BLaER1 (cell line): ENCODE measurements around the gene EYA3.

Experiments
- H3K27ac ChIP-seq: shearing (Covaris generic); formaldehyde crosslinking; 2 replicates; pipeline ENCODE4 v1.8.1; 2022
- H3K27me3 ChIP-seq: shearing (Covaris generic); formaldehyde crosslinking; 2 replicates; pipeline ENCODE4 v1.8.1; 2022
- H3K36me3 ChIP-seq: shearing (Covaris generic); formaldehyde crosslinking; 2 replicates; pipeline ENCODE4 v1.8.1; 2022
- H3K4me1 ChIP-seq: shearing (Covaris generic); formaldehyde crosslinking; 2 replicates; pipeline ENCODE4 v1.8.1; 2022
- H3K4me2 ChIP-seq: shearing (Covaris generic); formaldehyde crosslinking; 2 replicates; pipeline ENCODE4 v1.8.1; 2022
- H3K4me3 ChIP-seq: shearing (Covaris generic); formaldehyde crosslinking; 2 replicates; pipeline ENCODE4 v1.8.1; 2022
- H3K9ac ChIP-seq: shearing (Covaris generic); formaldehyde crosslinking; 2 replicates; pipeline ENCODE4 v1.8.1; 2022
- H3K9me3 ChIP-seq: shearing (Covaris generic); formaldehyde crosslinking; 2 replicates; pipeline ENCODE4 v1.8.1; 2022
- H4K20me1 ChIP-seq: shearing (Covaris generic); formaldehyde crosslinking; 2 replicates; pipeline ENCODE4 v1.8.1; 2022
- Cebpa-rat ChIP-seq: shearing (Covaris generic); IDR thresholded peaks from 2 replicates; pipeline ENCODE4 v1.8.1; 2022

Gene EYA3

DNA sequence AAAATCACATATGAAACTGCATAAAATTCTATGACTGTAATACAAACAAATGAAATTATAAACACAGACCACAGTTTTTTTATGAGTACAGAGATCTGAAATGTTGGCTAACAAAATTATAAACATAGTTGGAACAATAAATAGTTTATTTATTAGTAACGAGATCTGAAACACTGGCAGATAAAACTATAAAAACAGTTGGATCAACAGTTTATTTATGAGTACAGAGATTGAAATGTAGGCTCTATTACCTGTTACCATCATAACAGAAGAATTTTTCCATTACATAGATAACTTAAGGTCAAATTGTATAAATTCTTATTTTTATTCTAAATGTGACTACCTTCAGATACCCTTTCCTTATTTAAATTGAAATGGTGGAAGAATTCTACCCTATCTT is 14.5 kb downstream of the EYA3 start:
- Histone ChIP-seq H3K4me2 (no peak overlapping the region), H3K27me3 (no peaks in the 10 kb centered on the region), H4K20me1 (peaks cover 67% of the 10 kb centered on the region), H3K27ac (no peak overlapping the region), H3K4me3 (no peak overlapping the region), H3K9me3 (no peaks in the 10 kb centered on the region), H3K9ac (no peak overlapping the region), H3K36me3 (peaks cover 14% of the 10 kb centered on the region; the same call in 1 of the 2 replicates), H3K4me1 (no peaks in the 10 kb centered on the region)
- TF ChIP-seq Cebpa-rat = no peak

DNA sequence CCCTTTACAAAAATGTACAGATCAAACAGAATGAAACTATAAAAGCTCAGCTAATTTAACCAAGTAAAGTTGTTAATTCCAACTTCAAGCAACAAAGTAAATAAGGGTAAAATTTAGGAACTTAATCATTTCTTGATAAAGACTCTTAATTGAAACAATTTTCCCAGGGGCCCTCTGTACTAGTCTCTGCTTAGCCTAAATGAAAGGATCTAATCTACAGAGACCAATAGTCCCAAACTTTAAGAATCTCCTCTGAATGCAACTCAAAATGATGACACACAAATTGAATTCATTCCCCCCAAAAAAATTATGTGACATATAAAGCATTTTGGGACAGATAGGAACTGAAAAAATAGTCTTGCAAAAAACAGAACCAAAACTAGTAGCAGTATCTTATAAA is 16.6 kb downstream of the EYA3 start:
- no peak overlapping the region for H3K9ac ChIP-seq
- no peaks in the 10 kb centered on the region for H3K4me1 ChIP-seq
- no peak overlapping the region for H3K4me2 ChIP-seq
- H3K27me3 ChIP-seq = no peaks in the 10 kb centered on the region
- 0 out of 2 replicates have a peak, but pooled peaks cover 8% of the 10 kb centered on the region for H3K36me3 ChIP-seq
- no peaks in the 10 kb centered on the region for H3K9me3 ChIP-seq
- H3K27ac ChIP-seq = no peak overlapping the region
- peaks cover 75% of the 10 kb centered on the region for H4K20me1 ChIP-seq
- no peak overlapping the region for H3K4me3 ChIP-seq
- no peak for TF ChIP-seq Cebpa-rat

DNA sequence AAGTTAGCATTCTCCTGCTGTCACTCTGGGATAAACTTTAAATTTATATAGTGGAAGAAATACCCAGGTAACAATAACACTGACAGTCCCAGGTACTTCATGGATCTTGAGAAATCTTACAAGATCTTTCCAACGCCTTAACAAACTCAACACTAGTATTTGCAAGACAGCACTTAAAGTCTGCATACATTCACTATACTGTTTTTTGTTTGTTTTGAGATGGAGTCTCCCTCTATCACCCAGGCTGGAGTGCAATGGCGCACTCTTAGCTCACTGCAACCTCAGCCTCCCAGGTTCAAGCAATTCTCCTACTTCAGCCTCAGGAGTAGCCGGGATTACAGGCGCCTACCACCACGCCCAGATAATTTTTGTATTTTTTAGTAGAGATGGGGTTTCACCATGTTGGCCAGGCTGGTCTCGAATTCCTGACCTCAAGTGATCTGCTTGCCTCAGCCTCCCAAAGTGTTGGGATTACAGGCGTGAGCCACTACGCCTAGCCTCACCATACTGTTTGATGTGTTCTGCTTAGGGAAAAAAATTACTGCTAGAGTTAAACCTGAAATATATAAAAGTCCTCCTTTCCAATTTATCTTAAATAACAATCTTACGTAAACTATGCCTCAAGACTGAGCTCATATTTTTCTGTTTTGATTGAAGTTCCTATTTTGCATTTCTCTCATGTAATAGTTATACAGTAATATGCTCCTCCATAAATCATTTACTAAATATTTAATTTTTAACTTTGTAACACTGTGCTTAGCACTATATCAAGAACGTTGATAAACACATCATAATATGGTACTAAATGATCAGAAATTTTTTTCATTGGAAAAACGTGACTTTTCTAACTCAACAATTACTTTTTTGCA is 17.5 kb downstream of the EYA3 start:
- H3K27ac ChIP-seq = no peak overlapping the region
- H3K27me3 ChIP-seq = no peaks in the 10 kb centered on the region
- no peak for TF ChIP-seq Cebpa-rat
- no peak overlapping the region for H3K4me3 ChIP-seq
- no peaks in the 10 kb centered on the region for H3K4me1 ChIP-seq
- H3K9ac ChIP-seq = no peak overlapping the region
- no peak overlapping the region for H3K4me2 ChIP-seq
- H3K36me3 ChIP-seq = peaks cover 8% of the 10 kb centered on the region; the same call in 1 of the 2 replicates
- H3K9me3 ChIP-seq = no peaks in the 10 kb centered on the region
- peaks cover 71% of the 10 kb centered on the region for H4K20me1 ChIP-seq

DNA sequence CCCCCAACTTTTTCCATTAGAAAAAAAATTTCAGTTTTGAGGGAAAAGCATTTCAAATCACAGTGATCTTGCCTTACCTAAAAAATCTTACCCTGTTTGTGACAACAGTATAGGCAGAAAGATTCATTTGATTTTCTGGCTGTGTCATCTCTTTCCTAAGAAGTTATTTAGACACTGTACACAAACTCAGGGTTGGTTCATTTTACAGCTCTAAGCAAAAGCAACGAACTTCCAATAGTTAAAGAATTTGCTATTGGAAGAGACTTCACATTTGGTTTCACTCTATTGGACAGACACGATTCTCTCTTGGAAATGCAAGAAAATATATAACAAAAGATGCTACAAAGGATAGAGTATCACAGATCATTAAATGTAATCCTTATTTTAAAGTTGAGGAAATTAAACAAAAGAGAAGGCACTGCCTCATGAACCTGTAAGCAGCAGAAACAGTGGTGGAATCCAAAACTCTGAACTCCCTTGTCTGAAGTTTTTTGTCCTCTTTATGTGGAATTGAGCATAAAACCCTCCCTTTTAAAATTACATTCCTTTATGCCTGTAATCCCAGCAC is 20.8 kb downstream of the EYA3 start:
- no peak for TF ChIP-seq Cebpa-rat
- no peak overlapping the region for H3K27ac ChIP-seq
- H3K9ac ChIP-seq = no peak overlapping the region
- peaks cover 4% of the 10 kb centered on the region; the same call in 1 of the 2 replicates for H3K9me3 ChIP-seq
- H3K27me3 ChIP-seq = no peaks in the 10 kb centered on the region
- H3K4me1 ChIP-seq = no peaks in the 10 kb centered on the region
- H3K4me3 ChIP-seq = no peak overlapping the region
- no peak overlapping the region for H3K4me2 ChIP-seq
- peaks cover 53% of the 10 kb centered on the region for H4K20me1 ChIP-seq
- peaks cover 21% of the 10 kb centered on the region for H3K36me3 ChIP-seq

DNA sequence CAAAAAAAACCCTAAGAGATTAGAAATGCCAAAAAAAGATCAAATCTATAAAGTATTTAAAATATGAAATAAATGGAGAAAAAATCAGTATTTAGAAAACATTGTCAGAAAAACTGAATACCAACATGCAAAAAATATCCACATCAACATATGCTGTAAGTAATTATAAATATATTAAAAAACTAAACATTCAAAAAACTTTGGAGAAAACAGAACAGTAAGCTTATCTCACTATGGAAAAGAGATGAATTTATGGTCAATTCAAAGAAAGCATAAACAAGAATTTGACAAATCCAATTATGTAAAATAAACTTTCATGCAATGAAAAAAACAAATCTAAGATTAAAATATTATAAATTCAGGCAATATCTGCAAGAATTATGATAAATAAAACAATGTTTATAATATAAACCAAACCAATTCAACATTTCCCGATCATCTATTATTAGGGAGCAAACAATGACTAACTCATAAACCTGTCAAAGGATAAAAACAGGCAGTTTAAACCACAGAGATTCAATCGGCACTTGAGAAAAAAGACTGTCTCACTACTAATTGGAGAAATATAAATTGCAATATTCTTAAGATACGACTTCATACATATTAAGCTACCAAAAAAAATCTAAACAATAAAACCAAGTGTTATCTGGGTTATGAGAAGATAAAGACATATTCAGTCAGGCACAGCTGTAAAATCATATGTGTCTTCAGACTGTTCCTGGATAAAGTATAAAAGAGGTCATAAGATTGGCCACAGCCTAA is 21.8 kb downstream of the EYA3 start:
- Histone ChIP-seq H3K27ac (no peak overlapping the region), H3K4me2 (no peak overlapping the region)

DNA sequence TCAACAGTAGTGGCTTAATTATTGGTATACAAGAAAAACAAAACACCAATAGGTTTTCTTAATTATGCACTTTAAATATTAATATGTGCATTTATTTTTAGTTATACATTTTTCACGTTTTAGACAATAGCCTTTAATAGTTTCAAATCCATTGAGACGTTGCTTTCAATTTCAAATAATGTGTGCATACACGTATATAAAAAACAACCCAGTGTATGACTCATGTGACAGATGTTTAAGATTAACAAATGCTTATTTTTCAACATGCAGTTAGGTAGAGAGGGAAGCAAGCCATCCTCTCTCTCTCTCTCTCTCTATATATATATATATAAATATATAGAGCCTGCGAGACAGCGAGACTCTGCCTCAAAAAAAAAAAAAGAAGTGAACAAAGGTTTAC is 24.3 kb downstream of the EYA3 start:
- Histone ChIP-seq H3K9me3 (peaks cover 4% of the 10 kb centered on the region; the same call in 1 of the 2 replicates), H3K4me2 (no peak overlapping the region), H3K27ac (no peak overlapping the region), H4K20me1 (peaks cover 31% of the 10 kb centered on the region), H3K9ac (no peak overlapping the region), H3K36me3 (peaks cover 23% of the 10 kb centered on the region), H3K4me1 (no peaks in the 10 kb centered on the region), H3K4me3 (no peak overlapping the region), H3K27me3 (no peaks in the 10 kb centered on the region)
- TF ChIP-seq Cebpa-rat = no peak

More for the DNA sequence above, 21.8 kb downstream of the EYA3 start:
- peaks cover 4% of the 10 kb centered on the region; the same call in 1 of the 2 replicates for H3K9me3 ChIP-seq
- H3K36me3 ChIP-seq = peaks cover 23% of the 10 kb centered on the region
- no peak overlapping the region for H3K9ac ChIP-seq
- TF ChIP-seq Cebpa-rat = no peak
- no peaks in the 10 kb centered on the region for H3K27me3 ChIP-seq
- peaks cover 42% of the 10 kb centered on the region for H4K20me1 ChIP-seq
- no peaks in the 10 kb centered on the region for H3K4me1 ChIP-seq
- no peak overlapping the region for H3K4me3 ChIP-seq

DNA sequence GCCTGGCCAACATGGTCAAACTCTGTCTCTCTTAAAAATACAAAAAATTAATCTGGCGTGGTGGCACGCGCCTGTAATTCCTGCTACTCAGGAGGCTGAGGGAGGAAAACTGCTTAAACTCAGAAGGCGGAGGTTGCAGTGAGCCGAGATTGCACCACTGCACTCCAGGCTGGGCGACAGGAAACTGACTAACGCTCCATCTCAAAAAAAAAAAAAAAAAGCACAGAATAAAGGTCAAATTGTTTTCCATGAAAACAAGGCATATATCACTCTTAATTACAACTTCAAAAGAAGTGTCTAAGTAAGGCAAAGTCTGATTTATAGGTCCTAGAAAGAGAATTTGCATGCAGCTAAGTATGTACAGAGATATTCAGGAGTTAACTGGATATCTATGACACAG is 25.6 kb downstream of the EYA3 start:
- Histone ChIP-seq H3K36me3 (peaks cover 23% of the 10 kb centered on the region), H3K4me1 (no peaks in the 10 kb centered on the region), H3K27ac (no peak overlapping the region), H3K27me3 (no peaks in the 10 kb centered on the region), H3K9ac (no peak overlapping the region), H3K9me3 (peaks cover 4% of the 10 kb centered on the region; the same call in 1 of the 2 replicates), H3K4me3 (no peak overlapping the region), H4K20me1 (peaks cover 30% of the 10 kb centered on the region), H3K4me2 (no peak overlapping the region)
- TF ChIP-seq Cebpa-rat = no peak

DNA sequence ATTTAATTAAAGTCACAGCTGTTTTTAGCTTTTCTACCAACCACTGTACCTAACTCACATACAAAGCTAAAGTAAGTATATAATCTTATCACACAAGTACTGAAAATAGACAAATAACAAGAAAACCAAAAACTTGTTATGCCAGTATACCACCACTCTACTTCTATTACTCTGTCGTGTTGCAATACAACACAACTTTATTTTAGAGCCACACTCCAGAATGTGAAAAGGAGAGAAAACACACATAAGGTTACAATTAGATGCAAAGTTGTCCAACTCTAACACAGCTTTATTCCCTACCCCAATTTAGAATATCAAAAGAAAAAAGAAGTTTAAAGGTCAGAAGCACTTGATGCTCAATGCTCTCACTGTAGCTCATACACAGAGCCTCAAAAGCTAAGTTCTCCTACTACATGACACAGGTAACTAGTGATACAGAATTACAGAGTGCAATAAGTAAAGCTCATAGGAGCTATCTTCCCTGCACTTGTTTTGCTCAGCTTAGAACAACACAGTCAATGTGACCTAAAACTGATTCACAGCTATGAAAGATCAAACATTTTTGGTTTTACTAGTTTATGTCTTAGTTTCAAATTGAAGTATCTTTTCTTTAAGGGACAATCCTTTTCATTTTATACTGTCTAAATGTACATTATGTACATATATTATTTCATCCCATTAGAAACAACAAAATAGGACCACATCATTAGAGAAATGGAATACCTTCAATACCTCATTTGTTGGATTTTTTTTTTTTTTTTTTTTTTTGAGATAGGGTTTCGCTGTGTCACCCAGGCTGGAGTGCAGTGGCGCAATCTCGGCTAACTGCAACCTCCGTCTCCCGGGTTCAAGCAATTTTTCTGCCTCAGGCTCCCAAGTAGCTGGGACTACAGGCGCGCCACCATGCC is 29.2 kb downstream of the EYA3 start:
- TF ChIP-seq Cebpa-rat = no peak
- Histone ChIP-seq H4K20me1 (peaks cover 23% of the 10 kb centered on the region; the same call in 1 of the 2 replicates), H3K36me3 (peaks cover 15% of the 10 kb centered on the region), H3K9me3 (peaks cover 4% of the 10 kb centered on the region; the same call in 1 of the 2 replicates), H3K27ac (no peak overlapping the region), H3K4me2 (no peak overlapping the region), H3K27me3 (no peaks in the 10 kb centered on the region), H3K4me3 (no peak overlapping the region), H3K4me1 (no peaks in the 10 kb centered on the region), H3K9ac (no peak overlapping the region)

DNA sequence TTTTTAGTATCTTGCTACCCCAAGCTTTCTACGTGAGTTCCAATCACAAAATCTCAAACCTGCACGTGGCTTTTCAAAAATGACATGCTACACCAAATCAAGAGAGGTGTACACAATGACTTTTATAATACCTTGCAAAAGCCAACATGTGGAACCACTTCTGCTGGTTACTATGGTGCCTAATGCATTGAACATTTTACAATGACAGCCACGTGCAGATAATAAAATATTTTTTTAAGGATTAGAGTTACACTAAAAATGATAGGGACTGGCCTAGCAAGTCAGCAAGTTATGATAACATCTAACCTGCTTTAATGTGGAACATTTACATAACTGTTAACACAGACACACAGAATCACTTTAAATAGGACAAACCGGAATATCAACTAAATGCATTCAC is 30.2 kb downstream of the EYA3 start:
- H4K20me1 ChIP-seq = peaks cover 23% of the 10 kb centered on the region; the same call in 1 of the 2 replicates
- TF ChIP-seq Cebpa-rat = no peak
- no peak overlapping the region for H3K27ac ChIP-seq
- H3K4me3 ChIP-seq = no peak overlapping the region
- H3K27me3 ChIP-seq = no peaks in the 10 kb centered on the region
- no peak overlapping the region for H3K4me2 ChIP-seq
- no peaks in the 10 kb centered on the region for H3K4me1 ChIP-seq
- no peak overlapping the region for H3K9ac ChIP-seq
- peaks cover 11% of the 10 kb centered on the region for H3K36me3 ChIP-seq
- H3K9me3 ChIP-seq = no peaks in the 10 kb centered on the region
